ENCODE results near the gene ASPHD2.
A peak's percentile ranks its signal among the peaks of the same experiment; 100 is the strongest.

ASPHD2 gene

GRCh38 chr22:26464312-26464711 lies 35.3 kb downstream of the ASPHD2 start:
- H3K27ac ChIP-seq (ENCODE audit: poor library complexity, severe bottlenecking) = peak overlapping the region; percentile 33
- DNase-seq (ENCODE audit: low spot score) (no peak), ATAC-seq (ENCODE audit: low read depth) (peak; percentile 23; the same call in 2 of the 3 replicates)
- H3K36me3 ChIP-seq (ENCODE audit: low read depth) = peaks cover 93% of the 10 kb centered on the region
- H3K27me3 ChIP-seq (ENCODE audit: insufficient read depth, poor library complexity, severe bottlenecking) = no peaks in the 10 kb centered on the region
- no peaks in the 10 kb centered on the region for H3K9me3 ChIP-seq (ENCODE audit: severe bottlenecking)
- TF ChIP-seq CTCF (IDR thresholded peaks at IDR 0.05; ENCODE audit: poor library complexity, severe bottlenecking) = no peak
- H3K4me1 ChIP-seq (ENCODE audit: insufficient read depth, poor library complexity, severe bottlenecking) = peaks cover 13% of the 10 kb centered on the region
- H3K4me3 ChIP-seq (ENCODE audit: severe bottlenecking) = no peak overlapping the region

GRCh38 chr22:26466196-26466595 lies 37.1 kb downstream of the ASPHD2 start:
- no peak for ATAC-seq (ENCODE audit: low read depth)
- peaks cover 5% of the 10 kb centered on the region for H3K4me1 ChIP-seq (ENCODE audit: insufficient read depth, poor library complexity, severe bottlenecking)

GRCh38 chr22:26470807-26471206 lies 41.7 kb downstream of the ASPHD2 start:
- H3K27ac ChIP-seq (ENCODE audit: poor library complexity, severe bottlenecking) = peak overlapping the region; percentile 98
- H3K27me3 ChIP-seq (ENCODE audit: insufficient read depth, poor library complexity, severe bottlenecking) = no peaks in the 10 kb centered on the region
- H3K36me3 ChIP-seq (ENCODE audit: low read depth) = peaks cover 92% of the 10 kb centered on the region
- no peak for ATAC-seq (ENCODE audit: low read depth)
- H3K9me3 ChIP-seq (ENCODE audit: severe bottlenecking) = no peaks in the 10 kb centered on the region
- H3K4me1 ChIP-seq (ENCODE audit: insufficient read depth, poor library complexity, severe bottlenecking) = peaks cover 29% of the 10 kb centered on the region
- no peak for TF ChIP-seq CTCF (IDR thresholded peaks at IDR 0.05; ENCODE audit: poor library complexity, severe bottlenecking)
- H3K4me3 ChIP-seq (ENCODE audit: severe bottlenecking) = no peak overlapping the region
- no peak for DNase-seq (ENCODE audit: low spot score)

More at GRCh38 chr22:26466196-26466595, 37.1 kb downstream of the ASPHD2 start:
- no peak for DNase-seq (ENCODE audit: low spot score)
- Histone ChIP-seq H3K27ac (ENCODE audit: poor library complexity, severe bottlenecking) (no peak overlapping the region), H3K4me3 (ENCODE audit: severe bottlenecking) (no peak overlapping the region), H3K27me3 (ENCODE audit: insufficient read depth, poor library complexity, severe bottlenecking) (no peaks in the 10 kb centered on the region), H3K9me3 (ENCODE audit: severe bottlenecking) (no peaks in the 10 kb centered on the region), H3K36me3 (ENCODE audit: low read depth) (peaks cover 96% of the 10 kb centered on the region)
- TF ChIP-seq CTCF (IDR thresholded peaks at IDR 0.05; ENCODE audit: poor library complexity, severe bottlenecking) = no peak

- H3K4me1 ChIP-seq (ENCODE audit: insufficient read depth, poor library complexity, severe bottlenecking) = peaks cover 29% of the 10 kb centered on the region
- no peak overlapping the region for H3K4me3 ChIP-seq (ENCODE audit: severe bottlenecking)
- ATAC-seq (ENCODE audit: low read depth) (peak; percentile 100), DNase-seq (ENCODE audit: low spot score) (peak; percentile 95)
- no peaks in the 10 kb centered on the region for H3K9me3 ChIP-seq (ENCODE audit: severe bottlenecking)
- peaks cover 92% of the 10 kb centered on the region for H3K36me3 ChIP-seq (ENCODE audit: low read depth)
- peak overlapping the region; percentile 98 for H3K27ac ChIP-seq (ENCODE audit: poor library complexity, severe bottlenecking)
- no peak for TF ChIP-seq CTCF (IDR thresholded peaks at IDR 0.05; ENCODE audit: poor library complexity, severe bottlenecking)
- H3K27me3 ChIP-seq (ENCODE audit: insufficient read depth, poor library complexity, severe bottlenecking) = no peaks in the 10 kb centered on the region
Observed at GRCh38 chr22:26471522-26471921, 42.5 kb downstream of the ASPHD2 start.

- no peak for TF ChIP-seq CTCF (IDR thresholded peaks at IDR 0.05; ENCODE audit: poor library complexity, severe bottlenecking)
- Histone ChIP-seq H3K36me3 (ENCODE audit: low read depth) (peaks cover 86% of the 10 kb centered on the region), H3K27me3 (ENCODE audit: insufficient read depth, poor library complexity, severe bottlenecking) (no peaks in the 10 kb centered on the region), H3K9me3 (ENCODE audit: severe bottlenecking) (no peaks in the 10 kb centered on the region), H3K4me3 (ENCODE audit: severe bottlenecking) (no peak overlapping the region), H3K27ac (ENCODE audit: poor library complexity, severe bottlenecking) (peak overlapping the region; percentile 98), H3K4me1 (ENCODE audit: insufficient read depth, poor library complexity, severe bottlenecking) (peaks cover 51% of the 10 kb centered on the region)
- ATAC-seq (ENCODE audit: low read depth) (no peak), DNase-seq (ENCODE audit: low spot score) (no peak)
Observed at GRCh38 chr22:26474682-26475081, 45.6 kb downstream of the ASPHD2 start.

All from RWPE2 (cell line).